GM21786 (cell line): Measurements from ENCODE around the gene PLTP.
"Not testable (repeated sequence)": the region's sequence is repeated elsewhere in the genome, so short reads cannot be mapped to it uniquely, and the experiment has no call there.

Source experiments
- ATAC-seq: cut with Tn5 transposase; IDR thresholded peaks from one replicate; pipeline ENCODE4 v1.9.1; 2021; ENCODE audit not compliant: unreplicated experiment

Gene PLTP

GRCh38 chr20:45880988-45881788, 30.8 kb downstream of the PLTP start, which contains the start of gene ZSWIM1:
Gene ZSWIM1, plus strand, starts transcription at chr20:45881227. Its CDS starts 1,366 bp downstream, at chr20:45882593.
- ATAC-seq: peak; percentile 97

- no peak for ATAC-seq
These were observed 33.7 kb downstream of the PLTP start for GRCh38 chr20:45878076-45878761.

- ATAC-seq: no peak
These were observed 37.4 kb downstream of the PLTP start for GRCh38 chr20:45874576-45874975.

GRCh38 chr20:45874104-45874481, 37.9 kb downstream of the PLTP start:
- not testable (repeated sequence) for ATAC-seq

GRCh38 chr20:45873409-45874103, 38.4 kb downstream of the PLTP start:
- ATAC-seq: no peak

GRCh38 chr20:45872626-45873025, 39.3 kb downstream of the PLTP start:
- no peak for ATAC-seq

- no peak for ATAC-seq
These were observed 44.2 kb downstream of the PLTP start for GRCh38 chr20:45867819-45868176.

- no peak for ATAC-seq
These were observed 44.7 kb downstream of the PLTP start for GRCh38 chr20:45867136-45867818.

- no peak for ATAC-seq
These were observed 45.5 kb downstream of the PLTP start for GRCh38 chr20:45866454-45866853.

- no peak for ATAC-seq
These were observed 48.1 kb downstream of the PLTP start for GRCh38 chr20:45863543-45864470.

- ATAC-seq: no peak
These were observed 50.5 kb downstream of the PLTP start for GRCh38 chr20:45861221-45862075.

GRCh38 chr20:45860560-45861220, 51.3 kb downstream of the PLTP start:
- no peak for ATAC-seq

- no peak for ATAC-seq
These were observed 52.0 kb downstream of the PLTP start for GRCh38 chr20:45859916-45860315.

GRCh38 chr20:45857882-45858216, 54.1 kb downstream of the PLTP start:
- peak; percentile 22 for ATAC-seq

- ATAC-seq: peak; percentile 96
These were observed 54.7 kb downstream of the PLTP start, which contains the start of the genes ACOT8 and ZSWIM3 for GRCh38 chr20:45857114-45857881. Gene ACOT8, minus strand, starts transcription at chr20:45857392. Its CDS starts 77 bp downstream, at chr20:45857315. Gene ZSWIM3, plus strand, starts transcription at chr20:45857614. Its CDS starts 212 bp downstream, at chr20:45857826.

- no peak for ATAC-seq
These were observed 58.5 kb downstream of the PLTP start for GRCh38 chr20:45853484-45853883.

GRCh38 chr20:45852326-45852725, 59.6 kb downstream of the PLTP start:
- no peak for ATAC-seq

- ATAC-seq: no peak
These were observed 60.5 kb downstream of the PLTP start for GRCh38 chr20:45851501-45851900.
